Fibroblast of skin of scalp (primary cell): Measurements from ENCODE around the gene PACSIN1.
"Not testable (repeated sequence)": the region's sequence is repeated elsewhere in the genome, so short reads cannot be mapped to it uniquely, and the experiment has no call there.

Source experiments
- DNase-seq: peaks from one replicate; pipeline ENCODE4 v3.0.0-alpha.2; 2013

Gene PACSIN1

GRCh38 chr6:34457742-34458735 lies 7.8 kb upstream of the PACSIN1 start:
- no peak for DNase-seq

GRCh38 chr6:34459899-34460593 lies 5.8 kb upstream of the PACSIN1 start:
- DNase-seq = peak; percentile 38

- no peak for DNase-seq
These were observed 4.9 kb upstream of the PACSIN1 start for GRCh38 chr6:34460796-34461507.

- DNase-seq = no peak
These were observed 3.9 kb upstream of the PACSIN1 start for GRCh38 chr6:34462010-34462409.

- DNase-seq = peak; percentile 36
These were observed 3.3 kb upstream of the PACSIN1 start for GRCh38 chr6:34462551-34462971.

GRCh38 chr6:34463299-34463698 lies 2.6 kb upstream of the PACSIN1 start:
- DNase-seq = no peak

- DNase-seq = no peak
These were observed 2.0 kb upstream of the PACSIN1 start for GRCh38 chr6:34463849-34464248.

- no peak for DNase-seq
These were observed 638 bp downstream of the PACSIN1 start for GRCh38 chr6:34466242-34467185.

- no peak for DNase-seq
These were observed 2.6 kb downstream of the PACSIN1 start for GRCh38 chr6:34468378-34468892.

GRCh38 chr6:34469499-34469898 lies 3.6 kb downstream of the PACSIN1 start:
- DNase-seq = no peak

- DNase-seq = no peak
These were observed 6.5 kb downstream of the PACSIN1 start for GRCh38 chr6:34472425-34472824.

- no peak for DNase-seq
These were observed 8.1 kb downstream of the PACSIN1 start for GRCh38 chr6:34473967-34474366.

GRCh38 chr6:34474754-34475153 lies 8.9 kb downstream of the PACSIN1 start:
- no peak for DNase-seq

- no peak for DNase-seq
These were observed 9.4 kb downstream of the PACSIN1 start for GRCh38 chr6:34475238-34475682.

- no peak for DNase-seq
These were observed 10.0 kb downstream of the PACSIN1 start for GRCh38 chr6:34475767-34476328.

- DNase-seq = no peak
These were observed 10.6 kb downstream of the PACSIN1 start for GRCh38 chr6:34476447-34476846.

- DNase-seq = no peak
These were observed 11.0 kb downstream of the PACSIN1 start for GRCh38 chr6:34476921-34477320.

- no peak for DNase-seq
These were observed 12.9 kb downstream of the PACSIN1 start for GRCh38 chr6:34478796-34479195.

- not testable (repeated sequence) for DNase-seq
These were observed 17.9 kb downstream of the PACSIN1 start for GRCh38 chr6:34483781-34484180.

- no peak for DNase-seq
These were observed 18.5 kb downstream of the PACSIN1 start for GRCh38 chr6:34484391-34484790.

GRCh38 chr6:34484899-34485298 lies 19.0 kb downstream of the PACSIN1 start:
- no peak for DNase-seq
